ENCODE results near the gene NTSR1.

NTSR1 gene

DNA sequence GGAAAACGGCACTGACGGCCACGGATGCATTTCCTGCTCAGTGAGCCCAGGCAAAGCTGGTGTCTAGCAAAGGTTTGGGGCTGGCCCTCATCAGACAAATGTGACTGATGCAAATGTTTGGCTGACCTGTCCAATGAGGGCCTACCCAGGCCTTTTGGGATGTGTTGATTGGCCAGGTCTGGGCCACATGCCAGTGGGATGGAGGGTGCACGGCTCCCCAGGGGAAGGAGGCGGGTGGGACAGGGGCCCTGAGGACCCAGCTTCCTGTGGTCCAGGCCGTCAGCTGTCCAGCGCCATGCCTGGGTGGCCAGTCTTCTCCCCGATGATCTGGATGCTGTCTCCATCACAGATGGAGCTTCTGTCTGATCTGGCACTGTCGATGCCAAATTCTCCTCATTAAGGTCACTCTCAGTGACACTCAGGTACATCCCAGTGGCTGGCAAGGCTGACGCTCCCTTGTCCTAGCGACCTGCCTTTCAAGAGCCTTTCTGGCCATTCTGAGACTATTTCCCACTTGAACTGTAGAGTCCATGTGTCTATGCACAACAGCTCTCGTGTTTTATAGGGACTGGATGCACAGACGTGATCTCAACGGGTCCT lies 43.0 kb downstream of the NTSR1 start:
- TF ChIP-seq, protein P1, sequence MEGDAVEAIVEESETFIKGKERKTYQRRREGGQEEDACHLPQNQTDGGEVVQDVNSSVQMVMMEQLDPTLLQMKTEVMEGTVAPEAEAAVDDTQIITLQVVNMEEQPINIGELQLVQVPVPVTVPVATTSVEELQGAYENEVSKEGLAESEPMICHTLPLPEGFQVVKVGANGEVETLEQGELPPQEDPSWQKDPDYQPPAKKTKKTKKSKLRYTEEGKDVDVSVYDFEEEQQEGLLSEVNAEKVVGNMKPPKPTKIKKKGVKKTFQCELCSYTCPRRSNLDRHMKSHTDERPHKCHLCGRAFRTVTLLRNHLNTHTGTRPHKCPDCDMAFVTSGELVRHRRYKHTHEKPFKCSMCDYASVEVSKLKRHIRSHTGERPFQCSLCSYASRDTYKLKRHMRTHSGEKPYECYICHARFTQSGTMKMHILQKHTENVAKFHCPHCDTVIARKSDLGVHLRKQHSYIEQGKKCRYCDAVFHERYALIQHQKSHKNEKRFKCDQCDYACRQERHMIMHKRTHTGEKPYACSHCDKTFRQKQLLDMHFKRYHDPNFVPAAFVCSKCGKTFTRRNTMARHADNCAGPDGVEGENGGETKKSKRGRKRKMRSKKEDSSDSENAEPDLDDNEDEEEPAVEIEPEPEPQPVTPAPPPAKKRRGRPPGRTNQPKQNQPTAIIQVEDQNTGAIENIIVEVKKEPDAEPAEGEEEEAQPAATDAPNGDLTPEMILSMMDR (conservative IDR thresholded peaks at IDR 0.05): no peak

DNA sequence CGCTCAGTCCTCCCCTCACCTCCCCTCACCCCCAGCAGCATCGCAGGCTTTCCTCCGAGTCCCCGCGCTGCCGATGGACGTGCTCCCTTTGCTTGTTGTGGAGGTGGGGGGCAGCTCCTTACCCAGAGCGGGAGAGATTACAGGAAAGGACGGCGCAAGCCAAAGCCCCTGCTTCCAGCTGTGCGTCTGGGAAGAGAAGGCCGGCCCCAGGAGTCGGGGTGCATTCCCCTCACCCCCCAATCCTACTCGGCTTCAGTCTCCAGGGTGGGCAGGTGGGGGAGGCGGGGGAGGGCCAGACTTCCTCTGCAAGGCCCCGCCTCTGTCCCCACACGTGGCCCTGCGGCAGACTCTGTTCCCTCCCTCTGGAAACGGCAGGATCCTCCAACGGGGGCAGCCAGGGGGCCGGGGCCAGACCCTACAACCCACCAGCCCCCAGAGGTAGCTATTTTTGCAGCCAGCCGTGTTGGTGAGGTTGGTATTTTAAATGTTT lies 43.6 kb downstream of the NTSR1 start:
- H3K27ac ChIP-seq: no peak overlapping the region
- TF ChIP-seq, protein P1 (conservative IDR thresholded peaks at IDR 0.05): no peak

More for the DNA sequence above, 43.0 kb downstream of the NTSR1 start:
- H3K27ac ChIP-seq: no peak overlapping the region

DNA sequence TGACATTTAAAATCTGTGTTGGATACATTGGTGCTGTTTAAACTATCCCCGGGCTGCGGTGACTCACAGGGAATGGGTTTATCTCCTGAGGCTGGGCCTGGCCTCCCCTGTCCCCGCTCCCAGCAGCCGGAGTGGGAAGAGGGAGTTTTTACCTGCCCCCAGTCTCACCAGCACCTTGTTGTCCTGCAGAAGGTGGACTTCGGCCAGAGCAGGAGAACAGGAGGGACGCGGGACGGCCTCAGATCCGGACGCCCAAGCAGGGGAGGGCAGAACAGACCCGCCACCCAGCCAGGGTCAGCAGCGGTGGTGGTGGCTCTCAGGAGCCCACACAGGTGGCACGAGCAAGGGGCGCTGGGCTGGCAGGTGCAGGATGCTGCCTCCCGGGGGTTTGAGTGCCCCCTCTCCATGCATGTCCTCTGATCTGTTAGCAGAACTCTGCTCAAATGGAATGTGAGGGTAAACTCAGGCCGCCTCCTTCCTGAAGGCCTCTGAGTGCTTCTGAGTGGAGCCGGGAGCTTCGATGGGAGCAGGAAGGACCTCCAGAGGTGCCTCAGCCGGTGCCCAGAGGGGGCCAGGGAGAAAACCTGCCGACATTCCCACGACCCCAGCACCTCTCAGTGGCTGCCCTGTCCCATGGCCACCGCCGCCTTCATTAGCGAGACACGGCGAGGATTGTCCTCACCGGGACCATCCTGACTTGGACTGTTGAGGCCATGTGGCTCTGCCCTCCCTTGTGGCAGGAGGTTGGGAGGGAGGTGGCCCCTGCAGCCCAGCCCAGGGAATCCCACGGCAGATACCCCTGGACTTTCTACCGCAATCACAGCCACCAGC lies 44.2 kb downstream of the NTSR1 start:
- TF ChIP-seq, protein P1 (conservative IDR thresholded peaks at IDR 0.05): no peak
- no peak overlapping the region for H3K27ac ChIP-seq

DNA sequence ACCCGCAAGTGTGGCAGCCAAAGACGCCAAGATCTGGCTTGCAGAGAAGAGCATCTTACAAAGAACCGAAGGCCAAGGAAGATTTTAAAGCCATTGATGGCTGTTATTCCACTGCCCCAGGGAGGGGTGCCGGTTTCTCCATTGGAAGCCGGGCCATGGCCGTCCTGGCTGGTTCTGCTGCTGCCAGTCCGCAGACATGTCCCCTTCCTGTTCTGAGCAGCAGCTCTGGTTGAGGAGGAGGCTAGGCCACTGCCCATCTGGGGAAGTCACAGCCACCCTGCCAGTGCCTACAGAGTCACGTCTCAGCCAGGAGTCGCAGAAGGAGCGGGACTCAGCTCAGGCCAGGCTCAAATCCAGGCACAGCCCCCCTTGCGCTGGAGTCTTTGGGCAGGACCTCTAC lies 45.0 kb downstream of the NTSR1 start:
- TF ChIP-seq, protein P1 (conservative IDR thresholded peaks at IDR 0.05): no peak

DNA sequence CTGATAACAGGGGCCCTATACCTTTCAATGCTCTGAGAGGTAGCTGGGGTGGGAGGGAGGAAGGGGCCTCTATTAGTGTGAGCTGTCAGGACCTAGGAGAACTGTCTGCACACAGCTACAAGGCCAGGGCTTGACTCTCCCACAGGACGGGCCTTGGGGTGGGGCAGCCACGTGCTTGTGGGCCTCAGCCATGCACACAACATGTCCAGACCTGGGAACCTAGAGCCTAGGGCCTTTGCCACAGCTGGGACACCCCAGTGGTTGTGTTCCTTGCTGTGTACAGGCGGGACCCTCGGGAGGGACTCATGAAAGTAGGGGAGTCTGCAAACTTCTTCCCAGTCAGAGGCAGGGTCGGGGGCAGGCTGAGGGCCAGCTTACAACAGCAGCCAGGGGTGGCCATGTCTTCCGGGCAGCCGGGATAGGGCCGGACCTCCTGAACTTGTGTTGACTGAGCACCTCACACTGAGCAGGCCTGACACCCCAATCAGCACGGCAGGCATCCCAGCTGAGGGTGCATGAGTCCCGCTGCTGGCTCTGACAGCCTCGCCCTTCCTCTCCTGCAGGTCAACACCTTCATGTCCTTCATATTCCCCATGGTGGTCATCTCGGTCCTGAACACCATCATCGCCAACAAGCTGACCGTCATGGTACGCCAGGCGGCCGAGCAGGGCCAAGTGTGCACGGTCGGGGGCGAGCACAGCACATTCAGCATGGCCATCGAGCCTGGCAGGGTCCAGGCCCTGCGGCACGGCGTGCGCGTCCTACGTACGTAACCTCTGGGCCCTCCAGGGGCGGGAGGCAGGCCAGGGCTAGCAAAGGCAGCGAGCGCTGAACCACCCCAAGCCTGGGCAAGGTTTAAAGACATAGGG lies 45.7 kb downstream of the NTSR1 start:
- TF ChIP-seq, protein P1 (conservative IDR thresholded peaks at IDR 0.05): no peak

More for the DNA sequence above, 45.0 kb downstream of the NTSR1 start:
- no peak overlapping the region for H3K27ac ChIP-seq

DNA sequence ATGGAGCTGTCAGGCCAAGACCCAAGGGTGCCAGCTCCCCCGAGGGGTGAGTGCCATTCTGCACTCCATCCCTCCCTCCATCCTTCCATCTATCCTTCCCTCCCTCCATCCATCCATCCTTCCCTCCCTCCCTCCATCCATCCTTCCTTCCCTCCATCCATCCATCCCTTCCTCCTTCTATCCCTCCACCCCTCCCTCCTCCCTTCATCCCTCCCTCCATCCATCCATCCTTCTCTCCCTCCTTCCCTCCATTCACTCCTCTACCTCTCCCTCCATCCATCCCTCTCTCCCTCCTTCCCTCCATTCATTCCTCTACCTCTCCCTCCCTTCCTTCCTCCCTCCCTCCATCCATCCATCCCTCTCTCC lies 46.3 kb downstream of the NTSR1 start:
- TF ChIP-seq, protein P1 (conservative IDR thresholded peaks at IDR 0.05): no peak

More for the DNA sequence above, 45.7 kb downstream of the NTSR1 start:
- no peak overlapping the region for H3K27ac ChIP-seq

More for the DNA sequence above, 46.3 kb downstream of the NTSR1 start:
- H3K27ac ChIP-seq: no peak overlapping the region
